ENCODE results near the gene COL4A2.

GRCh38 chr13:110450941-110451730 is 144.1 kb downstream of the COL4A2 start:
- TF ChIP-seq RAD21 (IDR thresholded peaks at IDR 0.05) (no peak), GABPA (IDR thresholded peaks at IDR 0.05 in 1 of 2, conservative IDR thresholded peaks at IDR 0.05 in 1 of 2) (no peak), CTCF (IDR thresholded peaks at IDR 0.05; ENCODE audit: low read depth, low read length, missing input control) (no peak), MAX (IDR thresholded peaks at IDR 0.05) (no peak), SP1 (IDR thresholded peaks at IDR 0.05) (no peak), YY1 (IDR thresholded peaks at IDR 0.05) (no peak), ZBTB33 (IDR thresholded peaks at IDR 0.05) (no peak), EGR1 (IDR thresholded peaks at IDR 0.05; ENCODE audit: low read depth in 2 of 2) (no peak), TAF1 (conservative IDR thresholded peaks at IDR 0.05) (no peak), RXRA (IDR thresholded peaks at IDR 0.05) (no peak)
- TF ChIP-seq, protein P1, sequence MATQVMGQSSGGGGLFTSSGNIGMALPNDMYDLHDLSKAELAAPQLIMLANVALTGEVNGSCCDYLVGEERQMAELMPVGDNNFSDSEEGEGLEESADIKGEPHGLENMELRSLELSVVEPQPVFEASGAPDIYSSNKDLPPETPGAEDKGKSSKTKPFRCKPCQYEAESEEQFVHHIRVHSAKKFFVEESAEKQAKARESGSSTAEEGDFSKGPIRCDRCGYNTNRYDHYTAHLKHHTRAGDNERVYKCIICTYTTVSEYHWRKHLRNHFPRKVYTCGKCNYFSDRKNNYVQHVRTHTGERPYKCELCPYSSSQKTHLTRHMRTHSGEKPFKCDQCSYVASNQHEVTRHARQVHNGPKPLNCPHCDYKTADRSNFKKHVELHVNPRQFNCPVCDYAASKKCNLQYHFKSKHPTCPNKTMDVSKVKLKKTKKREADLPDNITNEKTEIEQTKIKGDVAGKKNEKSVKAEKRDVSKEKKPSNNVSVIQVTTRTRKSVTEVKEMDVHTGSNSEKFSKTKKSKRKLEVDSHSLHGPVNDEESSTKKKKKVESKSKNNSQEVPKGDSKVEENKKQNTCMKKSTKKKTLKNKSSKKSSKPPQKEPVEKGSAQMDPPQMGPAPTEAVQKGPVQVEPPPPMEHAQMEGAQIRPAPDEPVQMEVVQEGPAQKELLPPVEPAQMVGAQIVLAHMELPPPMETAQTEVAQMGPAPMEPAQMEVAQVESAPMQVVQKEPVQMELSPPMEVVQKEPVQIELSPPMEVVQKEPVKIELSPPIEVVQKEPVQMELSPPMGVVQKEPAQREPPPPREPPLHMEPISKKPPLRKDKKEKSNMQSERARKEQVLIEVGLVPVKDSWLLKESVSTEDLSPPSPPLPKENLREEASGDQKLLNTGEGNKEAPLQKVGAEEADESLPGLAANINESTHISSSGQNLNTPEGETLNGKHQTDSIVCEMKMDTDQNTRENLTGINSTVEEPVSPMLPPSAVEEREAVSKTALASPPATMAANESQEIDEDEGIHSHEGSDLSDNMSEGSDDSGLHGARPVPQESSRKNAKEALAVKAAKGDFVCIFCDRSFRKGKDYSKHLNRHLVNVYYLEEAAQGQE (IDR thresholded peaks at IDR 0.05) = no peak

All from liver (tissue), 3 donors.